ENCODE results near the gene AMDHD1.

The AMDHD1 gene

GRCh38 chr12:95984682-95985081, 41.6 kb downstream of the AMDHD1 start:
- Histone ChIP-seq H3K27ac (no peak overlapping the region), H3K4me3 (no peak overlapping the region)
- no peak for TF ChIP-seq CTCF (IDR thresholded peaks at IDR 0.05)
- DNase-seq (ENCODE audit: low spot score) = no peak

GRCh38 chr12:95986635-95987570, 43.8 kb downstream of the AMDHD1 start:
- no peak overlapping the region for H3K4me3 ChIP-seq
- no peak overlapping the region for H3K27ac ChIP-seq
- no peak for TF ChIP-seq CTCF (IDR thresholded peaks at IDR 0.05)
- no peak for DNase-seq (ENCODE audit: low spot score)

GRCh38 chr12:95988506-95989275, 45.6 kb downstream of the AMDHD1 start:
- no peak for TF ChIP-seq CTCF (IDR thresholded peaks at IDR 0.05)
- Histone ChIP-seq H3K4me3 (no peak overlapping the region), H3K27ac (no peak overlapping the region)
- no peak for DNase-seq (ENCODE audit: low spot score)

GRCh38 chr12:95989504-95990123, 46.5 kb downstream of the AMDHD1 start:
- no peak overlapping the region for H3K4me3 ChIP-seq
- no peak overlapping the region for H3K27ac ChIP-seq
- DNase-seq (ENCODE audit: low spot score) = no peak
- no peak for TF ChIP-seq CTCF (IDR thresholded peaks at IDR 0.05)

GRCh38 chr12:95990136-95990535, 47.0 kb downstream of the AMDHD1 start:
- no peak overlapping the region for H3K4me3 ChIP-seq
- no peak for TF ChIP-seq CTCF (IDR thresholded peaks at IDR 0.05)
- no peak overlapping the region for H3K27ac ChIP-seq
- no peak for DNase-seq (ENCODE audit: low spot score)

- H3K4me3 ChIP-seq = no peak overlapping the region
- no peak for TF ChIP-seq CTCF (IDR thresholded peaks at IDR 0.05)
- DNase-seq (ENCODE audit: low spot score) = no peak
- H3K27ac ChIP-seq = no peak overlapping the region
Observed at GRCh38 chr12:95993907-95994306, 50.8 kb downstream of the AMDHD1 start.

All from coronary artery (tissue), 2 donors.